ENCODE data around the gene SGCD. TPM values are rescaled to one million over a fixed set of nuclear protein-coding genes. Genes with fewer than 3 reads are reported as not detected.

SGCD gene
- total RNA-seq, 2 experiments from 2014 or later, result not detected

DNA sequence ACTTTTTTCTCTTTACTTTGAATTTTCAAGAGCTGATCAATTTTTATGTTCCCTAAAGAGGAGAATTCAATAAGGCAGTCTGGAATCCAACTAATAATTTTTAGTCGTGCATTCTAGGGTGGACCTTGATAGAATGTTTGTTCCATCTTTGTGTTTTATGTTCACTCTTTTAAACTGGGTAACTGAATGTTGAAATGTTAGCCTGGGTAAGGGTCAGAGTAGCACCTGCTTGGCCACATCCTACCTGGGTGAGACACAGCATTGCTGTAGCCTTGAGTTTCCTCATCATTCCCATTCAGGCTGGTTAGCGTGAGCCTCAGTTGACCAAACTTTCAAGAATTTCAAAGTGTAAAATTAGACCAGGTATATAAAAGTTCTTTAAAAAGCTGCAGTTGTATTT, 85.0 kb downstream of the SGCD start:
- H3K36me3 Mint-ChIP-seq (ENCODE audit: low read depth), result no peaks in the 10 kb centered on the region
- no peaks in the 10 kb centered on the region for H3K9me3 Mint-ChIP-seq
- intact Hi-C loops (cut with micrococcal nuclease), result no loop called here
- CTCF ChIA-PET, result no interaction called here
- ATAC-seq (no peak), DNase-seq (no peak)
- peaks cover 11% of the 10 kb centered on the region for H3K27me3 Mint-ChIP-seq
- no peak overlapping the region for H3K4me3 Mint-ChIP-seq
- no peaks in the 10 kb centered on the region for H3K4me1 Mint-ChIP-seq (ENCODE audit: low read depth)
- no peak overlapping the region for H3K27ac Mint-ChIP-seq
- POLR2A ChIA-PET, result no interaction called here
- TF ChIP-seq, protein P1, sequence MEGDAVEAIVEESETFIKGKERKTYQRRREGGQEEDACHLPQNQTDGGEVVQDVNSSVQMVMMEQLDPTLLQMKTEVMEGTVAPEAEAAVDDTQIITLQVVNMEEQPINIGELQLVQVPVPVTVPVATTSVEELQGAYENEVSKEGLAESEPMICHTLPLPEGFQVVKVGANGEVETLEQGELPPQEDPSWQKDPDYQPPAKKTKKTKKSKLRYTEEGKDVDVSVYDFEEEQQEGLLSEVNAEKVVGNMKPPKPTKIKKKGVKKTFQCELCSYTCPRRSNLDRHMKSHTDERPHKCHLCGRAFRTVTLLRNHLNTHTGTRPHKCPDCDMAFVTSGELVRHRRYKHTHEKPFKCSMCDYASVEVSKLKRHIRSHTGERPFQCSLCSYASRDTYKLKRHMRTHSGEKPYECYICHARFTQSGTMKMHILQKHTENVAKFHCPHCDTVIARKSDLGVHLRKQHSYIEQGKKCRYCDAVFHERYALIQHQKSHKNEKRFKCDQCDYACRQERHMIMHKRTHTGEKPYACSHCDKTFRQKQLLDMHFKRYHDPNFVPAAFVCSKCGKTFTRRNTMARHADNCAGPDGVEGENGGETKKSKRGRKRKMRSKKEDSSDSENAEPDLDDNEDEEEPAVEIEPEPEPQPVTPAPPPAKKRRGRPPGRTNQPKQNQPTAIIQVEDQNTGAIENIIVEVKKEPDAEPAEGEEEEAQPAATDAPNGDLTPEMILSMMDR (IDR thresholded peaks at IDR 0.05), result no peak

DNA sequence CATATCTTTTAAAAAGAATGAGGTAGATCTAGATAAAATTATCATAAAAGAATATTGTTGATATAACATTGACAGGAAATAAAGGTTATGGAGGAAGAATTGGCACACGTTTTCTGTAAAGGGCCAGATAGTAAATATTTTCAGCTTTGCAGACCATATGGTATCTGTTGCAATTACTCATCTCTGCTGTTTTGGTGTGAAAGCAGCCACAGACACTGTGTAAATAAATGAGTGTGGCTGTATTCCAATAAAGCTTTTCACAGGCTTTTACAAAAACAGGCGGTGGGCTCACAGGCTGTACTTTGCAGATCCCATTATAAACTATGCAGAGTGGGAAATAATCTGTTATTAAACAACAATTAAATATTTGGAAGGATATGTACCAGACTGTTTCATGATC, 87.4 kb downstream of the SGCD start:
- POLR2A ChIA-PET, result no interaction called here
- intact Hi-C loops (cut with micrococcal nuclease), result no loop called here
- Mint-ChIP-seq H3K36me3 (ENCODE audit: low read depth) (no peaks in the 10 kb centered on the region), H3K27ac (no peak overlapping the region), H3K9me3 (no peaks in the 10 kb centered on the region), H3K4me3 (no peak overlapping the region), H3K27me3 (peaks cover 9% of the 10 kb centered on the region), H3K4me1 (ENCODE audit: low read depth) (no peaks in the 10 kb centered on the region)
- DNase-seq, result no peak
- CTCF ChIA-PET, result no interaction called here
- no peak for ATAC-seq
- TF ChIP-seq, protein P1 (IDR thresholded peaks at IDR 0.05), result no peak

DNA sequence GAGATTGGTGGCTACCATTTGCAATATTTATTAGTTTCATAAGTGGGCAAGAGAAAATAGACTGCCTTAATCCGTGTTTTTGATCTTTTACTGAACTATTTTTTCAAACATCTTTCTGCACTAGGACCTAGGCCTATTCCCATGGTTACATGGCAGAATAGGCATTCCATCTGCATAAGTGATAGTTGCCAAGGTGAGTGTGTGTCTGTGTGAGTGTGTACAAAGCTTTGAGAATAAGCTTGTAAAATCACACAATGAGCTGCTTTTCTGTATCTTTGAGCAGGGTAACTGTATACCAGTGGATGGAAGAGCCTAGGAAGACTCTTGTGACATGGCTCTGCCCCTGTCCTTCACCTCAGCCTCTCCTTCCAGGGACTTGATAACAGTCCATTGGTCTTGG, 92.7 kb downstream of the SGCD start:
- POLR2A ChIA-PET, result no interaction called here

DNA sequence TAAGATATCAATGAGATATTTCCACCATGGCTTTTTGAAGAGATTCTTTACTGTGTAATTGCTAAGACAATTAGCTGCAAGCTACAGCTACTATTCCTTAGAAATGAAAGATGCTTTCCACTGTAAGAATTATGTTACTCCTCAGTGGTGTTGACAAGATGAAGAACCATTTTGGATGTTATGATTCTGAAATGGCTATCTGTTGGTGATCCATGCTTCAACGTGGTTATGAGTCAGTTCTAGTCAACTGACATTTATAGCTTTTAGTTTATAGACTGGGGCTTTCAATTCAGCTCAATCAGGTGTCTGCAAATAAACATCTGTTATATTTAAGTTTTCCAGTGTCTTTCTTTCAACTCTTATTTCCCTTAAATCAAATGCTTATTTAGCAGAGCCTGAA, 93.7 kb downstream of the SGCD start:
- Mint-ChIP-seq H3K27ac (no peak overlapping the region), H3K9me3 (no peaks in the 10 kb centered on the region), H3K4me1 (ENCODE audit: low read depth) (no peaks in the 10 kb centered on the region), H3K4me3 (no peak overlapping the region), H3K27me3 (peaks cover 1% of the 10 kb centered on the region), H3K36me3 (ENCODE audit: low read depth) (no peaks in the 10 kb centered on the region)
- TF ChIP-seq, protein P1 (IDR thresholded peaks at IDR 0.05), result no peak
- ATAC-seq, result no peak
- ChIA-PET POLR2A (no interaction called here), CTCF (no interaction called here)
- DNase-seq, result no peak
- intact Hi-C loops (cut with micrococcal nuclease), result no loop called here

More for the DNA sequence above, 92.7 kb downstream of the SGCD start:
- Mint-ChIP-seq H3K27ac (no peak overlapping the region), H3K4me1 (ENCODE audit: low read depth) (no peaks in the 10 kb centered on the region), H3K9me3 (no peaks in the 10 kb centered on the region), H3K27me3 (peaks cover 1% of the 10 kb centered on the region), H3K36me3 (ENCODE audit: low read depth) (no peaks in the 10 kb centered on the region), H3K4me3 (no peak overlapping the region)
- CTCF ChIA-PET, result no interaction called here
- intact Hi-C loops (cut with micrococcal nuclease), result no loop called here
- ATAC-seq (no peak), DNase-seq (no peak)
- TF ChIP-seq, protein P1 (IDR thresholded peaks at IDR 0.05), result no peak

DNA sequence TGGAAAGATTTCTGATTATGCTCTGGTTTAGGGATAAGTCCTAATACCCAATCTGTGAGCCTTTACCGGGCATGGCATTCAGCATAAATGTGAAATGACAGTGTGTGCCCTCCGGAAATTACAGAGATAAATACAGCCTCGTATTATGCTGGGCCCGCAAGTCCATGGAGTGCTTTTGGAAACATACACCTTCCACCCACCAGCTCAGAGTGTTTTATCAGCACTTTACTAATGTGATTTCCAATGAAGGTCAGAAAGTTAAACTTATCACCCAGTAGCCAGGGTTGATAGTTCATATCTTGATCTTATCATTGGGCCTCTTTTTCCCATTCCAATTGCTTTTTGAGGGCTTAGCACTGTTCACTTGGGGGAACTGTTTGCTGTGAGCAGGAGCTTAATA, 94.8 kb downstream of the SGCD start:
- Mint-ChIP-seq H3K27ac (no peak overlapping the region), H3K36me3 (ENCODE audit: low read depth) (no peaks in the 10 kb centered on the region), H3K4me3 (no peak overlapping the region), H3K9me3 (no peaks in the 10 kb centered on the region), H3K27me3 (peaks cover 1% of the 10 kb centered on the region), H3K4me1 (ENCODE audit: low read depth) (no peaks in the 10 kb centered on the region)
- CTCF ChIA-PET, result interaction anchor here (0.7 to 1.0 kb wide), 2 partner anchors 67 to 75 kb away, joined by 3 read pairs; no protein-coding TSS in a partner anchor
- DNase-seq (no peak), ATAC-seq (no peak)
- POLR2A ChIA-PET, result no interaction called here
- TF ChIP-seq, protein P1 (IDR thresholded peaks at IDR 0.05), result no peak
- intact Hi-C loops (cut with micrococcal nuclease), result no loop called here

Measured in activated CD8-positive, alpha-beta T cell treated with anti-CD3 and anti-CD28 coated beads for 36 hours (primary cell).